ENCODE measurements around the gene SLC39A12. TPM values are rescaled to one million over a fixed set of nuclear protein-coding genes. Genes with fewer than 3 reads are reported as not detected.

Gene SLC39A12
- total and polyA plus RNA-seq, 2 of the 4 experiments (the other 2 are of a cell fraction), result not detected

DNA sequence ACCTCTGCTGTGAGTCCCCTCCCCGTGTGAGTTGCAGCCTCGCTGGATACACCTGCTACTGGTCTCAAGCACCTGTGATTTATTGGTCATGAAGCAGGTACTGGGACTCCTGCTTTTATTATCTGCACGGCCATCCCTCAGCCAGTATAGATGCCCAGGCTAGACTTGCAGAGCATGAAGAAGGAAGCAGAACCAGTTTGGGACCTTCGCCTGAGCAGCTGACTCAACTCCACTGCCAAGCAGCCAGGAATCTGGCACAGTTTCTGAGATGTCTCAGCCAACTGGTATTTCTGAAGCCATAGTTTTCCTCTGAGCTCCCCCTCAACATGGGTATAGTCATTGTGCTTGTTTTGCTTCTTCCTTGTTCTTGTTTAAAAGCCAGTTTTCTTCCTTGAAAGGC, 28.0 kb upstream of the SLC39A12 start:
- Histone ChIP-seq H3K23ac (ENCODE audit: low read depth, low read length) (peak overlapping the region; percentile 77; the same call in 1 of the 2 replicates), H3K9me3 (ENCODE audit: control insufficient read depth, insufficient read depth, low read length) (no peaks in the 10 kb centered on the region; the same call in 1 of the 2 replicates), H4K8ac (ENCODE audit: low read depth in 2 of 2, low read length in 2 of 2) (peak overlapping the region; percentile 24 to 91), H2AK5ac (ENCODE audit: low read depth, low read length) (peak overlapping the region; percentile 36; the same call in 1 of the 2 replicates), H2BK120ac (ENCODE audit: low read depth, low read length) (peak overlapping the region; percentile 97), H3K4ac (ENCODE audit: low read depth, low read length) (peak overlapping the region; percentile 69), H2BK5ac (ENCODE audit: low read depth, low read length, poor library complexity, severe bottlenecking) (peak overlapping the region; percentile 88), H2BK15ac (ENCODE audit: low read depth, low read length) (peak overlapping the region; percentile 94; the same call in 2 of the 3 replicates), H4K5ac (ENCODE audit: low read depth, low read length) (no peak overlapping the region), H3K27me3 (ENCODE audit: control insufficient read depth, insufficient read depth, low read length) (no peaks in the 10 kb centered on the region), H3K79me1 (ENCODE audit: low read depth in 1 of 2, low read length in 2 of 2) (no peaks in the 10 kb centered on the region), H3K14ac (replicated peaks; ENCODE audit: low read depth, low read length) (peak overlapping the region; percentile 84), H3K4me1 (ENCODE audit: control insufficient read depth, insufficient read depth, low read length) (peaks cover 4% of the 10 kb centered on the region), H3K9ac (ENCODE audit: low read depth, low read length) (no peak overlapping the region), H3K18ac (ENCODE audit: low read depth, low read length) (peak overlapping the region; percentile 86; the same call in 1 of the 2 replicates), H3K56ac (ENCODE audit: extremely low read depth, insufficient read depth, low read length) (peak overlapping the region; percentile 42), H4K20me1 (ENCODE audit: insufficient read depth, low read length) (no peaks in the 10 kb centered on the region), H2AK9ac (replicated peaks; ENCODE audit: low read depth, low read length, poor library complexity) (peak overlapping the region; percentile 83), H4K91ac (ENCODE audit: insufficient read depth, low read depth, low read length) (peak overlapping the region; percentile 86; the same call in 1 of the 2 replicates), H2AFZ (replicated peaks; ENCODE audit: low read length, poor library complexity) (peak overlapping the region; percentile 92), H3K4me2 (ENCODE audit: low read depth, low read length) (no peak overlapping the region; the same call in 1 of the 2 replicates), H2BK20ac (ENCODE audit: low read depth, low read length) (peak overlapping the region; percentile 91), H3K4me3 (ENCODE audit: insufficient read depth, low read depth, low read length) (no peak overlapping the region), H3K27ac (ENCODE audit: insufficient read depth, low read length) (peak overlapping the region; percentile 78), H3K36me3 (ENCODE audit: control insufficient read depth, insufficient read depth, low read length) (no peaks in the 10 kb centered on the region), H3K9me1 (ENCODE audit: insufficient read depth, low read length) (no peaks in the 10 kb centered on the region; the same call in 1 of the 2 replicates)
- dilution Hi-C loops (cut with HindIII; ENCODE audit: low sequenced_read_pairs, unreplicated experiment) (no loop called here), in situ Hi-C loops (cut with MboI; ENCODE audit: low sequenced_read_pairs) (no loop called here), intact Hi-C loops (cut with micrococcal nuclease) (no loop called here)
- CTCF ChIA-PET, result interaction anchor here (0.9 kb wide), 1 partner anchor 293 kb away, joined by 3 read pairs; no protein-coding TSS in a partner anchor
- ATAC-seq (ENCODE audit: low read depth) (peak; percentile 98), DNase-seq (peak; percentile 95)
- TF ChIP-seq FOS (IDR thresholded peaks at IDR 0.05; ENCODE audit: low read depth, low read length) (peak; percentile 30; the same call in 1 of the 2 replicates), MXI1 (IDR thresholded peaks at IDR 0.05; ENCODE audit: borderline replicate concordance, low read depth, low read length) (no peak)
- no TSS peak for BruUV-seq (replicated peaks)
- 50% methylated on average over 1 of the region's 4 CpGs; no CpG with 5 or more reads in 1 of the 2 experiments for WGBS, 2 experiments (ENCODE audit: extremely low coverage in 2 of 2, insufficient read length in 1 of 2)
- POLR2A ChIA-PET (ENCODE audit: unreplicated experiment), result no interaction called here
